Endothelial cell of umbilical vein (primary cell): ENCODE data around the gene SPRY4. TPM values are rescaled to one million over a fixed set of nuclear protein-coding genes. Genes with fewer than 3 reads are reported as not detected.

Experiments used
- BruUV-seq: library from RNA; stranded (reverse); fragments of 400-500 nt; replicated peaks from 2 replicates; lab custom pipeline; 2021; lab: Mats Ljungman, UMichigan
- CTCF ChIA-PET: fragments of 300-600, 350-600 bp; sonication (Branson Sonifier 250); formaldehyde crosslinking; loops from one replicate; lab custom pipeline; 2021; ENCODE audit warnings: antibody characterized with exemption, inconsistent platforms; lab: Charles Lee
- POLR2A ChIA-PET: fragments of 300-600, 350-600 bp; sonication (Branson Sonifier 250); formaldehyde crosslinking; loops from one replicate; lab custom pipeline; 2021; ENCODE audit warnings: antibody characterized with exemption, inconsistent platforms; lab: Charles Lee
- DNase-seq: peaks from one replicate; pipeline ENCODE4 v3.0.0-alpha.2; 2011; ENCODE audit warnings: low read depth, low spot score
- FAIRE-seq: peaks from 2 replicates; lab custom pipeline; 2011; peaks lifted over from hg19 to GRCh38; lab: Jason Lieb, UNC
- H2AFZ ChIP-seq: 2 replicates; pipeline ENCODE4 v1.6.0; 2012; ENCODE audit warnings: low read depth, low read length, control low read depth, inconsistent platforms
- H3K27ac ChIP-seq: 2 replicates; pipeline ENCODE4 v1.5.1; 2011; ENCODE audit warnings: low read depth, mild to moderate bottlenecking, control low read depth, low read length, moderate library complexity; ENCODE audit not compliant: insufficient read depth
- H3K27me3 ChIP-seq, 2 experiments: 2 replicates each; pipeline versions ENCODE4 v1.6.0 to v1.6.1; 2011; ENCODE audit warnings: low read length in 2 of 2, mixed read lengths in 1 of 2; ENCODE audit not compliant: control insufficient read depth in 2 of 2, insufficient read depth in 2 of 2
- H3K36me3 ChIP-seq, 2 experiments: 2 replicates in 1 of 2; 3 replicates in 1 of 2; pipeline ENCODE4 v1.5.1; 2011; ENCODE audit warnings: low read length in 2 of 2, mild to moderate bottlenecking in 1 of 2, moderate library complexity in 1 of 2; ENCODE audit not compliant: control insufficient read depth in 2 of 2, insufficient read depth in 2 of 2; ENCODE audit errors: extremely low read depth in 1 of 2
- H3K4me1 ChIP-seq: 3 replicates; pipeline ENCODE4 v1.5.1; 2011; ENCODE audit warnings: mild to moderate bottlenecking, low read length; ENCODE audit not compliant: control insufficient read depth, insufficient read depth; ENCODE audit errors: extremely low read depth
- H3K4me2 ChIP-seq: 2 replicates; pipeline ENCODE4 v1.6.1; 2011; ENCODE audit warnings: low read length, control low read depth, mixed read lengths; ENCODE audit not compliant: insufficient read depth
- H3K4me3 ChIP-seq, 3 experiments: fragments of 200-600 bp in 1 of 3; sonication (generic), shearing (Covaris generic) in 1 of 3; replicated peaks in 1 of 3; 2 replicates each; pipeline ENCODE4 v1.5.1; 2011 to 2016; ENCODE audit warnings: control low read depth in 3 of 3, low read length in 3 of 3, mild to moderate bottlenecking in 2 of 3, inconsistent platforms in 1 of 3, low read depth in 1 of 3, moderate library complexity in 1 of 3; ENCODE audit not compliant: insufficient read depth in 1 of 3
- H3K79me2 ChIP-seq: 2 replicates; pipeline ENCODE4 v1.6.0; 2012; ENCODE audit warnings: low read length, inconsistent platforms; ENCODE audit not compliant: control insufficient read depth, insufficient read depth
- H3K9ac ChIP-seq: replicated peaks from 2 replicates; pipeline ENCODE3; 2011; ENCODE audit warnings: low read length, control low read depth; ENCODE audit not compliant: insufficient read depth; ENCODE audit errors: extremely low read depth
- H3K9me1 ChIP-seq: replicated peaks from 3 replicates; pipeline ENCODE4 v1.6.0; 2011; ENCODE audit warnings: mild to moderate bottlenecking, low read length; ENCODE audit not compliant: control insufficient read depth, insufficient read depth; ENCODE audit errors: extremely low read depth
- H3K9me3 ChIP-seq: replicated peaks from 2 replicates; pipeline ENCODE4 v1.5.1; 2012; ENCODE audit warnings: low read length, inconsistent platforms; ENCODE audit not compliant: control insufficient read depth, insufficient read depth
- H4K20me1 ChIP-seq: replicated peaks from 2 replicates; pipeline ENCODE3; 2011; ENCODE audit warnings: mild to moderate bottlenecking, low read length; ENCODE audit not compliant: control insufficient read depth, insufficient read depth; ENCODE audit errors: extremely low read depth
- CTCF ChIP-seq, 2 donors: IDR thresholded peaks; 1 replicate in 1 of 2; 2 replicates in 1 of 2; pipeline ENCODE4 v1.5.1; 2011; ENCODE audit warnings: low read length in 2 of 2, mild to moderate bottlenecking in 2 of 2, moderate library complexity in 2 of 2, control low read depth in 1 of 2, inconsistent platforms in 1 of 2, low read depth in 1 of 2; ENCODE audit not compliant: insufficient read depth in 1 of 2; ENCODE audit errors: extremely low read depth in 1 of 2
- EZH2 ChIP-seq: IDR thresholded peaks from 2 replicates; pipeline ENCODE4 v1.6.1; 2012; ENCODE audit warnings: borderline replicate concordance, low read depth, mild to moderate bottlenecking, moderate library complexity, low read length, inconsistent platforms; ENCODE audit not compliant: severe bottlenecking
- FOS ChIP-seq: IDR thresholded peaks from 2 replicates; pipeline ENCODE4 v1.6.1; 2011; ENCODE audit warnings: mild to moderate bottlenecking, low read length, moderate library complexity, borderline replicate concordance; ENCODE audit not compliant: insufficient read depth
- MAX ChIP-seq: IDR thresholded peaks from 2 replicates; pipeline ENCODE4 v1.6.1; 2011; ENCODE audit not compliant: insufficient read depth, insufficient read length
- MYC ChIP-seq: IDR thresholded peaks from one replicate; pipeline ENCODE4 v1.6.1; 2011; ENCODE audit warnings: mild to moderate bottlenecking, low read depth, low read length
- POLR2A ChIP-seq: IDR thresholded peaks from 2 replicates; pipeline ENCODE4 v1.6.1; 2012; ENCODE audit warnings: low read depth, mild to moderate bottlenecking, control low read depth, low read length
- POLR2AphosphoS5 ChIP-seq: IDR thresholded peaks from 2 replicates; pipeline ENCODE4 v1.6.1; 2012; ENCODE audit warnings: low read depth, mild to moderate bottlenecking, control low read depth, low read length, moderate library complexity; ENCODE audit not compliant: insufficient read depth
- dilution Hi-C: fragments of 300-500 bp; cut with MboI; formaldehyde crosslinking; loops from one replicate; pipeline ENCODE4 v1.15.0; 2019; ENCODE audit warnings: low sequenced_read_pairs; ENCODE audit not compliant: extremely low pct_ligation_motif_present
- intact Hi-C: fragments of 100-400 bp; cut with micrococcal nuclease; formaldehyde crosslinking; loops from one replicate; pipeline ENCODE4 v1.10.0; 2022
- polyA plus RNA-seq, 4 experiments: library from polyadenylated mRNA; depleted of rRNA in 3 of 4; stranded (reverse) in 3 of 4; unstranded in 1 of 4; fragments of >200 nt; gene quantifications; 2 replicates each; pipeline versions ENCODE4 v1.2.1 to v1.2.3, GENCODE V29; 2011 to 2012; ENCODE audit warnings: missing spikeins in 1 of 4
- total RNA-seq: library from RNA; stranded (reverse); gene quantifications from 2 replicates; pipeline ENCODE4 v1.2.3, GENCODE V29; 2021

SPRY4 gene
- total and polyA plus RNA-seq, 2 donors (not counting 3 experiments of a cell fraction or from before 2014, with no cell fraction given), result 9.3 to 33.9 TPM

- TF ChIP-seq POLR2AphosphoS5, result no peak
- TF ChIP-seq MAX, result no peak
- no peak for TF ChIP-seq EZH2
- TF ChIP-seq CTCF (IDR thresholded peaks at IDR 0.05; ENCODE audit: extremely low read depth in 1 of 2, insufficient read depth in 1 of 2, low read depth in 1 of 2, low read length in 2 of 2), result no peak
- no peak for TF ChIP-seq FOS
- TF ChIP-seq MYC, result no peak
- no peak for TF ChIP-seq POLR2A
These were observed 42.9 kb downstream of the SPRY4 start for GRCh38 chr5:142281966-142282365.

More at GRCh38 chr5:142281966-142282365, 42.9 kb downstream of the SPRY4 start:
- H3K79me2 ChIP-seq, result no peaks in the 10 kb centered on the region
- no peak overlapping the region for H3K4me2 ChIP-seq
- H3K9me3 ChIP-seq, result no peaks in the 10 kb centered on the region
- no peak overlapping the region for H2AFZ ChIP-seq
- no peaks in the 10 kb centered on the region for H4K20me1 ChIP-seq
- H3K36me3 ChIP-seq, result no peaks in the 10 kb centered on the region
- intact Hi-C loops (loop anchor here (2.0 kb wide), 1 partner anchor 59 kb away; no protein-coding TSS in a partner anchor), dilution Hi-C loops (no loop called here)
- H3K27me3 ChIP-seq, result no peaks in the 10 kb centered on the region
- no TSS peak for BruUV-seq
- no peak for DNase-seq
- H3K9me1 ChIP-seq, result no peaks in the 10 kb centered on the region
- no peak overlapping the region for H3K4me3 ChIP-seq
- CTCF ChIA-PET, result interaction anchor here (2.5 kb wide), 1 partner anchor 9 kb away, joined by 9 read pairs; no protein-coding TSS in a partner anchor
- peaks cover 15% of the 10 kb centered on the region for H3K4me1 ChIP-seq
- no peak overlapping the region for H3K9ac ChIP-seq
- no peak overlapping the region for H3K27ac ChIP-seq
- POLR2A ChIA-PET, result no interaction called here
- no peak for FAIRE-seq
